OCI-LY3 (cell line): ENCODE measurements around the gene CADM2.
"Not testable (repeated sequence)": the region's sequence is repeated elsewhere in the genome, so short reads cannot be mapped to it uniquely, and the experiment has no call there.

Source experiments
- CTCF ChIP-seq: fragments of 200-600, 300-600 bp; sonication (generic); IDR thresholded peaks from 2 replicates; pipeline ENCODE4 v1.5.1; 2014; ENCODE audit warnings: antibody characterized with exemption, low read length, low read depth
- EZH2phosphoT487 ChIP-seq: fragments of 200-600 bp; shearing (Covaris generic); IDR thresholded peaks from 2 replicates; pipeline ENCODE4 v1.6.1; 2018; ENCODE audit warnings: antibody characterized with exemption, mixed run types, low read depth

GRCh38 chr3:85504785-85505511 is 546.2 kb downstream of the CADM2 start:
- not testable (repeated sequence) for TF ChIP-seq CTCF, EZH2phosphoT487
